Panc1 (cell line): ENCODE data around the gene MAPK13. TPM values are rescaled to one million over a fixed set of nuclear protein-coding genes. Genes with fewer than 3 reads are reported as not detected.

ENCODE experiments used
- ATAC-seq: fragments of 200-7000 bp; cut with Tn5 transposase; 2 replicates; pipeline ENCODE4 v1.9.1; 2020; ENCODE audit warnings: mild to moderate bottlenecking, moderate library complexity
- BruUV-seq: library from RNA; stranded (reverse); fragments of 400-500 nt; replicated peaks from 2 replicates; lab custom pipeline; 2021; lab: Mats Ljungman, UMichigan
- CTCF ChIA-PET: fragments of 300-600 bp; sonication (Branson Sonifier 250); formaldehyde crosslinking; loops from one replicate; lab custom pipeline; 2022; ENCODE audit warnings: antibody characterized with exemption; lab: Charles Lee
- POLR2A ChIA-PET: fragments of 300-600 bp; sonication (Branson Sonifier 250); formaldehyde crosslinking; loops from one replicate; lab custom pipeline; 2022; ENCODE audit warnings: antibody characterized with exemption; lab: Charles Lee
- DNase-seq: peaks from one replicate; pipeline ENCODE4 v3.0.0-alpha.2; 2010; ENCODE audit warnings: low read depth, low spot score
- H3K27ac ChIP-seq: 2 replicates; pipeline ENCODE4 v1.5.1; 2011; ENCODE audit warnings: mild to moderate bottlenecking, low read length, inconsistent platforms
- H3K27me3 ChIP-seq: fragments of 200-500 bp; sonication (Bioruptor generic); 2 replicates; pipeline ENCODE4 v1.6.0; 2014; ENCODE audit warnings: low read length, inconsistent platforms; ENCODE audit not compliant: control insufficient read depth, insufficient read depth
- H3K36me3 ChIP-seq: fragments of 200-500 bp; sonication (Bioruptor generic); 2 replicates; pipeline ENCODE4 v1.5.1; 2014; ENCODE audit warnings: inconsistent platforms, mild to moderate bottlenecking, low read length, moderate library complexity; ENCODE audit not compliant: control insufficient read depth, insufficient read depth
- H3K4me1 ChIP-seq: 2 replicates; pipeline ENCODE4 v1.5.1; 2011; ENCODE audit warnings: inconsistent platforms, mild to moderate bottlenecking, low read length, moderate library complexity; ENCODE audit not compliant: control insufficient read depth, insufficient read depth
- H3K4me3 ChIP-seq, 2 experiments: 2 replicates each; pipeline ENCODE4 v1.5.1; 2011 to 2012; ENCODE audit warnings: low read depth in 2 of 2, low read length in 2 of 2, mild to moderate bottlenecking in 2 of 2, inconsistent platforms in 1 of 2, moderate library complexity in 1 of 2
- H3K9me3 ChIP-seq: fragments of 200-500 bp; sonication (Bioruptor generic); 2 replicates; pipeline ENCODE4 v1.5.1; 2014; ENCODE audit warnings: low read depth, mild to moderate bottlenecking, inconsistent platforms, low read length, moderate library complexity; ENCODE audit not compliant: control insufficient read depth, insufficient read depth
- POLR2AphosphoS5 ChIP-seq: IDR thresholded peaks from 2 replicates; pipeline ENCODE4 v1.6.1; 2012; ENCODE audit warnings: mild to moderate bottlenecking, low read depth, low read length, moderate library complexity
- SIN3A ChIP-seq: IDR thresholded peaks from 2 replicates; pipeline ENCODE4 v1.6.1; 2012; ENCODE audit warnings: low read depth, mild to moderate bottlenecking, low read length, moderate library complexity, borderline replicate concordance; ENCODE audit not compliant: insufficient read depth
- TCF7L2 ChIP-seq: IDR thresholded peaks from 2 replicates; pipeline ENCODE4 v1.6.1; 2011; ENCODE audit warnings: mild to moderate bottlenecking, low read depth, low read length, inconsistent platforms
- in situ Hi-C: cut with HindIII; loops from 2 replicates; pipeline ENCODE4 v1.10.0; 2016; ENCODE audit warnings: low sequenced_read_pairs, low pct_unique_long_range_greater_than_20kb
- intact Hi-C: fragments of 100-400 bp; cut with micrococcal nuclease; formaldehyde crosslinking; loops from one replicate; pipeline ENCODE4 v1.10.0; 2022; ENCODE audit not compliant: unreplicated experiment
- total RNA-seq: library from RNA; stranded (reverse); gene quantifications from one replicate; pipeline ENCODE4 v1.2.1, GENCODE V29; 2021; ENCODE audit not compliant: unreplicated experiment
- TF ChIP-seq, protein P1 (sequence below): fragments of 450-650 bp; IDR thresholded peaks from 2 replicates; pipeline ENCODE4 v1.5.1; 2017; ENCODE audit warnings: mild to moderate bottlenecking
- TF ChIP-seq, protein P2 (sequence below), 2 experiments: IDR thresholded peaks; 2 replicates each; pipeline ENCODE4 v1.6.1; 2011 to 2012; ENCODE audit warnings: low read depth in 2 of 2, control low read depth in 1 of 2, low read length in 1 of 2, mild to moderate bottlenecking in 1 of 2, moderate library complexity in 1 of 2; ENCODE audit not compliant: insufficient read depth in 1 of 2

The MAPK13 gene
- total RNA-seq, 1 experiment from 2014 or later: 2.5 TPM

DNA sequence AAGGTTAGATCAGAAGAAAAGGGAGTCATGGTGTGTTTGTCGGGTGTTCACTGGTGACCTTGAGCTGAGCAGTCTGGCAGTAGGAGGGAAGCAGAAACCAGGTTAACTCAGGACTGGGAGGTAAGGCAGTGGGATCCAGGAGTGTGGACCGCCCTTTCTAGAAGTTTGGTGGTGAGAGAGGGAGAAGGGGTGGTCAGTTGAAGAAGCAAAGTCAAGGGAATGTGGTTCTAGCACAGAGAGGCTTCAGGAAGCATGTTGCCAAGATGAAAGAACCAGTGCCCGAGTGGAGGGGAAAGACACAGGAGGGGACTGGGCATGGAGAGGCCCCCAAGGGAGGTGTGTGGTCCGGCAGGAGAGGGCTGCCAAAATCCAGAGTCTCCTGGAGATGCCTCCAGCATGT lies 3.6 kb downstream of the MAPK13 start:
- ATAC-seq (no peak), DNase-seq (no peak)
- in situ Hi-C loops (no loop called here), intact Hi-C loops (no loop called here)
- Histone ChIP-seq H3K9me3 (no peaks in the 10 kb centered on the region), H3K27me3 (no peaks in the 10 kb centered on the region), H3K27ac (no peak overlapping the region), H3K4me1 (peaks cover 5% of the 10 kb centered on the region), H3K4me3 (no peak overlapping the region), H3K36me3 (no peaks in the 10 kb centered on the region)
- ChIA-PET POLR2A (no interaction called here), CTCF (no interaction called here)
- no TSS peak for BruUV-seq
- TF ChIP-seq, protein P1, sequence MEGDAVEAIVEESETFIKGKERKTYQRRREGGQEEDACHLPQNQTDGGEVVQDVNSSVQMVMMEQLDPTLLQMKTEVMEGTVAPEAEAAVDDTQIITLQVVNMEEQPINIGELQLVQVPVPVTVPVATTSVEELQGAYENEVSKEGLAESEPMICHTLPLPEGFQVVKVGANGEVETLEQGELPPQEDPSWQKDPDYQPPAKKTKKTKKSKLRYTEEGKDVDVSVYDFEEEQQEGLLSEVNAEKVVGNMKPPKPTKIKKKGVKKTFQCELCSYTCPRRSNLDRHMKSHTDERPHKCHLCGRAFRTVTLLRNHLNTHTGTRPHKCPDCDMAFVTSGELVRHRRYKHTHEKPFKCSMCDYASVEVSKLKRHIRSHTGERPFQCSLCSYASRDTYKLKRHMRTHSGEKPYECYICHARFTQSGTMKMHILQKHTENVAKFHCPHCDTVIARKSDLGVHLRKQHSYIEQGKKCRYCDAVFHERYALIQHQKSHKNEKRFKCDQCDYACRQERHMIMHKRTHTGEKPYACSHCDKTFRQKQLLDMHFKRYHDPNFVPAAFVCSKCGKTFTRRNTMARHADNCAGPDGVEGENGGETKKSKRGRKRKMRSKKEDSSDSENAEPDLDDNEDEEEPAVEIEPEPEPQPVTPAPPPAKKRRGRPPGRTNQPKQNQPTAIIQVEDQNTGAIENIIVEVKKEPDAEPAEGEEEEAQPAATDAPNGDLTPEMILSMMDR: no peak
- TF ChIP-seq, protein P2, sequence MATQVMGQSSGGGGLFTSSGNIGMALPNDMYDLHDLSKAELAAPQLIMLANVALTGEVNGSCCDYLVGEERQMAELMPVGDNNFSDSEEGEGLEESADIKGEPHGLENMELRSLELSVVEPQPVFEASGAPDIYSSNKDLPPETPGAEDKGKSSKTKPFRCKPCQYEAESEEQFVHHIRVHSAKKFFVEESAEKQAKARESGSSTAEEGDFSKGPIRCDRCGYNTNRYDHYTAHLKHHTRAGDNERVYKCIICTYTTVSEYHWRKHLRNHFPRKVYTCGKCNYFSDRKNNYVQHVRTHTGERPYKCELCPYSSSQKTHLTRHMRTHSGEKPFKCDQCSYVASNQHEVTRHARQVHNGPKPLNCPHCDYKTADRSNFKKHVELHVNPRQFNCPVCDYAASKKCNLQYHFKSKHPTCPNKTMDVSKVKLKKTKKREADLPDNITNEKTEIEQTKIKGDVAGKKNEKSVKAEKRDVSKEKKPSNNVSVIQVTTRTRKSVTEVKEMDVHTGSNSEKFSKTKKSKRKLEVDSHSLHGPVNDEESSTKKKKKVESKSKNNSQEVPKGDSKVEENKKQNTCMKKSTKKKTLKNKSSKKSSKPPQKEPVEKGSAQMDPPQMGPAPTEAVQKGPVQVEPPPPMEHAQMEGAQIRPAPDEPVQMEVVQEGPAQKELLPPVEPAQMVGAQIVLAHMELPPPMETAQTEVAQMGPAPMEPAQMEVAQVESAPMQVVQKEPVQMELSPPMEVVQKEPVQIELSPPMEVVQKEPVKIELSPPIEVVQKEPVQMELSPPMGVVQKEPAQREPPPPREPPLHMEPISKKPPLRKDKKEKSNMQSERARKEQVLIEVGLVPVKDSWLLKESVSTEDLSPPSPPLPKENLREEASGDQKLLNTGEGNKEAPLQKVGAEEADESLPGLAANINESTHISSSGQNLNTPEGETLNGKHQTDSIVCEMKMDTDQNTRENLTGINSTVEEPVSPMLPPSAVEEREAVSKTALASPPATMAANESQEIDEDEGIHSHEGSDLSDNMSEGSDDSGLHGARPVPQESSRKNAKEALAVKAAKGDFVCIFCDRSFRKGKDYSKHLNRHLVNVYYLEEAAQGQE (IDR thresholded peaks at IDR 0.05; ENCODE audit: insufficient read depth in 1 of 2, low read depth in 2 of 2, low read length in 1 of 2): no peak
- TF ChIP-seq TCF7L2 (no peak), POLR2AphosphoS5 (no peak), SIN3A (no peak)

DNA sequence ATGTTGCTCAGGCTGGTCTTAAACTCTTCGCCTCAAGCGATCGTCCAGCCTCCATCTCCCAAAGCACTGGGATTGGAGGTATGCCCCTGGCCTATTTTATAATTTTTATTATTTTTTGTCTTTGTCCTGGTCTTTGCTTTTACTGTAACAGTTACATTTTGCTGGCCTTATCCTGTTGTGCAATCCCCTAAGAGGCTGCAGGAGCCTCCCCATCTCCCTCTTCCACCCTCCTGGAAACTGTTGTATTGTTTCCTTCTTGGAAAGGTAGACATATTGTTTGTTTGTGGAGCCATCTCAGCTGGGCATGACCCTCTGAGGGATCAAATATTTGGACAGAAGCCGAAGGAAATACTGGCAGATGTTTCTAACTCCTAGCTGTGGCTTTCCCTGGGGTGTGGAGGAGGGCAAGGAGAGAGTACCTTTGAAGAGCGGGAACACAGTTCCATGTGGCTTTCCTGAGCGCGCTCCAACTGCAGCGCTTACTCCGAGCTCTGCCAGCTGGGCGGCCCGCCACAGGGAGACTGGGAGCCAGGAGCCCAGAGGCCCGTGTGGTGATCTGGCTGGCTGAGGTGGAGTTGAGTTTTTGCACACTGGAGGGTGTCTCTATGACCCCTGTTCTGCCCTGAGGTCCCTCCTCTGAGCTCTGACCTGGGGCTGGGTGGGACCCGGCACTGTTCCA lies 4.9 kb downstream of the MAPK13 start:
- H3K27ac ChIP-seq: no peak overlapping the region
- no peaks in the 10 kb centered on the region for H3K27me3 ChIP-seq
- no peak for ATAC-seq
- intact Hi-C loops (no loop called here), in situ Hi-C loops (no loop called here)
- no peaks in the 10 kb centered on the region for H3K9me3 ChIP-seq
- CTCF ChIA-PET: no interaction called here
- POLR2A ChIA-PET: no interaction called here
- BruUV-seq: no TSS peak
- peaks cover 5% of the 10 kb centered on the region for H3K4me1 ChIP-seq
- no peak overlapping the region for H3K4me3 ChIP-seq
- no peak for DNase-seq
- TF ChIP-seq, protein P1: no peak
- TF ChIP-seq, protein P2 (IDR thresholded peaks at IDR 0.05; ENCODE audit: insufficient read depth in 1 of 2, low read depth in 2 of 2, low read length in 1 of 2): no peak
- TF ChIP-seq POLR2AphosphoS5 (no peak), TCF7L2 (no peak), SIN3A (no peak)
- no peaks in the 10 kb centered on the region for H3K36me3 ChIP-seq
